Measurements from ENCODE around the gene ARHGEF5.

GRCh38 chr7:144428431-144428830, 73.2 kb downstream of the ARHGEF5 start:
- TF ChIP-seq KDM1A (CRISPR knock-in tag; IDR thresholded peaks at IDR 0.05): no peak
- TF ChIP-seq CSRNP2 (CRISPR knock-in tag; conservative IDR thresholded peaks at IDR 0.05; ENCODE audit: low read depth): no peak
- TF ChIP-seq RFX1 (IDR thresholded peaks at IDR 0.05): no peak
- no peak for TF ChIP-seq ZNF12 (CRISPR knock-in tag; IDR thresholded peaks at IDR 0.05)
- TF ChIP-seq ZNF598 (CRISPR knock-in tag; IDR thresholded peaks at IDR 0.05; ENCODE audit: borderline replicate concordance): no peak
- TF ChIP-seq ARNT (IDR thresholded peaks at IDR 0.05): no peak
- no peak for TF ChIP-seq ISL2 (CRISPR knock-in tag; IDR thresholded peaks at IDR 0.05)
- no peak for TF ChIP-seq CTCF (CRISPR knock-in tag; IDR thresholded peaks at IDR 0.05)
- TF ChIP-seq FOXK2 (IDR thresholded peaks at IDR 0.05): no peak
- no peak for TF ChIP-seq ASH2L (IDR thresholded peaks at IDR 0.05; ENCODE audit: insufficient read length, low read depth, low read length)
- no peak for TF ChIP-seq ZNF605 (CRISPR knock-in tag; IDR thresholded peaks at IDR 0.05)
- no peak for TF ChIP-seq POLR2AphosphoS5 (IDR thresholded peaks at IDR 0.05; ENCODE audit: low read depth, low read length)
- TF ChIP-seq NFE2L2 (IDR thresholded peaks at IDR 0.05; ENCODE audit: low read length): no peak
- TF ChIP-seq, protein P1, sequence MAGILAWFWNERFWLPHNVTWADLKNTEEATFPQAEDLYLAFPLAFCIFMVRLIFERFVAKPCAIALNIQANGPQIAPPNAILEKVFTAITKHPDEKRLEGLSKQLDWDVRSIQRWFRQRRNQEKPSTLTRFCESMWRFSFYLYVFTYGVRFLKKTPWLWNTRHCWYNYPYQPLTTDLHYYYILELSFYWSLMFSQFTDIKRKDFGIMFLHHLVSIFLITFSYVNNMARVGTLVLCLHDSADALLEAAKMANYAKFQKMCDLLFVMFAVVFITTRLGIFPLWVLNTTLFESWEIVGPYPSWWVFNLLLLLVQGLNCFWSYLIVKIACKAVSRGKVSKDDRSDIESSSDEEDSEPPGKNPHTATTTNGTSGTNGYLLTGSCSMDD (CRISPR knock-in tag; IDR thresholded peaks at IDR 0.05): no peak
